Raji (cell line): ENCODE results near the gene FYN.

Source experiments
- POLR2A ChIP-seq: IDR thresholded peaks from 2 replicates; pipeline ENCODE4 v1.6.1; 2011; ENCODE audit warnings: low read depth, low read length, control low read depth; ENCODE audit not compliant: insufficient read depth

FYN gene

GRCh38 chr6:111686249-111686931, 186.9 kb downstream of the FYN start:
- no peak for TF ChIP-seq POLR2A

DNA sequence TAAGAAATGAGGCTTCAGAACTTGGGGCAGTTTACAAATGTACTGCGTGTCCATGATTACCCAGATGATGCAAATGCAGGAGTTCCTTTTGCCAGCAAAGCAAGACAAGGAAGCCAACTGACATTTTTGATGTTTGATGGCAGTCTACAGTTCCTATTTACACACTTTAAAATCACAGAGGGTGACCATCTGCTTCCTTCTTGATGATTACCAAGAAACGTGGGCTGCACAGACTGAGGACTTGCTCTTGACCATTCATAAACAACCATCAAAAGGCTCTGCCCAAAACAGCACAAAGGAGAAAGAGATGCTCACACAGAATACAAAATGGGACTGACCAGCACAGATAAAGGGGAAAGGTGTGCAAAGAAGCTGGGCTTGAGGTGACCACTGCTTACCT, 187.7 kb downstream of the FYN start:
- TF ChIP-seq POLR2A = no peak

DNA sequence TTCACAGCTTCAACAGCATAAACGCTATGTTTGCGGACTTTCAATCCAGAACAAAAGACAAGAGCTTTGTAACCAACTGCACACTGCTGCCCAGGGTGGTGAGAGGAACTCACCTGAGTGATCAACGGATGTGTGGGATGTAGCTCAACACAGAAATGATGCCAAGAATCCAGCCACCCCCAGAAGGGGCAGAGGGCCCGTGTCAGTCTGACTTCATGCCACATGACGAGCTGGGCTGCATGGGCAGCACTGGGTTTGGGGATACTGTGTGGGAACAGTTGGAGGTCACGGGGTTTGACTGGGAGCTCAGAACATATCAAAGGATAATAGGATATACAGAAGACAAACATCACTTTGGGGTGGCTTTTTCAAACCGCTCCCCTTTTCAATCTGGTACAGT, 188.2 kb downstream of the FYN start:
- TF ChIP-seq POLR2A = no peak

- TF ChIP-seq POLR2A = no peak
Observed at GRCh38 chr6:111683749-111684267, 189.4 kb downstream of the FYN start.

DNA sequence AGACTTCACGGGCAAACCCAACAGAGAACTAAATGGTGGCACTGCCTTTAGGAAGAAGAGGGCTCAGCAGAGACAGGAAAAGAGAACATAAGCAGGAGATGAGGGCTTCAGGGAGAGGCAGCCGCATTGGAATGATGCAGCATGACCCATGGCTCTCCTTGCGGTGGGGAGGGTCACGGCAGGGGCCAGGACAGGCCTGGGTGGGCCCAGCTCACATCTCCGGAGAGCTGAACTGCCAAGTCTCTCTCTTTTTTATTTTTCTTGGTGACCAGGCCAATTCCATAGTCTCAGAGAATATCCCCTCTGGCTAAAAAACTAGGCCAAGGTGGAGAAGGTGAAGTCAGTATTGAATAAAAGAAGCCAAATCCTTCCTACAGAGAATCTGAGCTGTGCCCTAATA, 190.1 kb downstream of the FYN start:
- TF ChIP-seq POLR2A = no peak

DNA sequence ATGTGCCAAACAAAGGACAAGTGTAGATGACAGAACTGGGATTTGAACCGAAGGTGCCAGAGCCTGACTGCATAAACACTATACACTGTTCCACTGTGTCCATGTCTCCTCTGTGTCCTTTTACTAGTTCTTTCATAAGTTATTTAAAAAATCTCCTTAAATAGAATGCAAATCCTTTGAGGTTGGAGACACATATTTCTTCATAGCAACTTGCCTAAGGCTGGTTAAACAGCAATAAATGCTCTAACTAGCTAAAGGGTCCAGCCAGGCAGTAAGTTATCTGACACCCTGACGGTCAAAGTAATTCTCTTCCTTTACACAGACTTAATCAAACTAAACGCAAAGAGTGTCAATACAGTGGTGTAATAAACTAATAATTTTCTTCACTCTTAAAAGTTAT, 191.4 kb downstream of the FYN start:
- no peak for TF ChIP-seq POLR2A

- TF ChIP-seq POLR2A = no peak
Observed at GRCh38 chr6:111680015-111680712, 193.1 kb downstream of the FYN start.

- TF ChIP-seq POLR2A = no peak
Observed at GRCh38 chr6:111679126-111679858, 194.0 kb downstream of the FYN start.

DNA sequence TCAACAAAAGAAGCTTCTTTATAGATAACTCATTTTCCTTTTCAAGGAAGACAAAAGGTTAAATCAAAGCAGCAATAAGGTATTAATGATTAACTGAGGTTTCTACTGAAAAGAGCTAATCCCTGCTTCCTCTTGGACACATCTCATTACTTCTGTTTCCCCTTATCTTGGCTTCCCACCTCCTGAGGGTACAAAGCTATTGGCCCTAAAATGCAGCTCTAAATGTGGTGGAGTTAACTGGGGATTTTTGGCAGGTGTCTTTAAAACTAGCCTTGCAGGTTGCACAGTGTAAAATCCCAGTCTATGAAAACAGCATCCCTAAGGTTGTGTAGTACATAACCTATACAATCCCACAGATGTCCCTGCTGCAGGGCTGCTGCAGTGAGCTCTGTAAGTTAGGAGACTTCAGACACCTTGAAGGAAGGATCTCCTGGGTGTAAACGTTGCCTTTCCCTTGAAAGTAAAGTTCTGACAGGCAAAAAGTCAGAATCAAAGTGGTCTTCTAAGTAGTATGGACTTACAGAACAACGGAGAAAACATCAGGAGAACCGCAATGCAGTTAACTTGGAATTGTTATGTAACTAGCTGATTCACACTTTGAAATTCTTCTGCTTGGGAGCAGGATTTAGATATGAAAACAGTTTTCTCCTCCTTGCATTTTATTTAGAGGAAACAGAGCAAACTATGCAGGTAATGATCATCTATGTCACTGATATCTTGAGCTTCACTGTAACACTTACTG, 195.8 kb downstream of the FYN start:
- no peak for TF ChIP-seq POLR2A

- TF ChIP-seq POLR2A = no peak
Observed at GRCh38 chr6:111676383-111676782, 196.9 kb downstream of the FYN start.

DNA sequence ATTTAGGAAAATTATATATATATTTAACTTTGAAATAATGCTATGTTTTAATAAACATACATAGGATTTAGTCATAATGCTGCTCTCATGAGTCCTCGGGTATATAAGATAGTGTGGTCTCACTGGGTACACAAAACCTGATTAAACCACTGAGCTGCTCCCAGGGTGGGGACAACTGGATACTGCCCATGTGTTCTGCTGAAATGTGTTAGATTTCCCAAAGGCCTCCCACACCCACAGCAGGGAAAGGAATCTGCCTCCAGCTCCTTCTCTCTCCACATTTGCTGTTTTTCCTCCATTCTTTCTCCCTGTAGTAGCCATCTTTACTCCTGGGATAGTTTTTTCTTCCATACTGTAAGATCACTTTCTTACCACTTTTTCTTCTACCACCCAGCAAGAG, 198.4 kb downstream of the FYN start:
- no peak for TF ChIP-seq POLR2A

GRCh38 chr6:111674413-111674812, 198.8 kb downstream of the FYN start:
- TF ChIP-seq POLR2A = no peak

DNA sequence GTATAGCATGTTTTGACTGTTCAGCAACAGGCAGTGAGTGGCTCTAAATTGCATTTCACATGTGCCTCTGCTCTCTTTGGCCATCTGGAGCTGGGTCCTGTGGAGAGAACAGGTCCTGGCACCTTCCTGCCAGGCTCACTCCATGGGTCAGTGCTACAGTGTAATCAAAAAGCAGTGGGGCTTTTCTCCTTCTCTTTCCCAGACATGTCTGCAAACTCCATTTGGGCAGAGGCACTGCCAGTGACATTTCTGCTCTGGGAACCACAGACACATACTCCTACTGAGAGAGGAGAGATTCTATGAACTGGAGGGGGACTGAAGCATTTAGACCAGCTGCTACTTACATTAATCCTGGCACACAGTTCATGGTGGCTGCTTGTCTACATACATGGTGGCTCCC, 199.3 kb downstream of the FYN start:
- no peak for TF ChIP-seq POLR2A

DNA sequence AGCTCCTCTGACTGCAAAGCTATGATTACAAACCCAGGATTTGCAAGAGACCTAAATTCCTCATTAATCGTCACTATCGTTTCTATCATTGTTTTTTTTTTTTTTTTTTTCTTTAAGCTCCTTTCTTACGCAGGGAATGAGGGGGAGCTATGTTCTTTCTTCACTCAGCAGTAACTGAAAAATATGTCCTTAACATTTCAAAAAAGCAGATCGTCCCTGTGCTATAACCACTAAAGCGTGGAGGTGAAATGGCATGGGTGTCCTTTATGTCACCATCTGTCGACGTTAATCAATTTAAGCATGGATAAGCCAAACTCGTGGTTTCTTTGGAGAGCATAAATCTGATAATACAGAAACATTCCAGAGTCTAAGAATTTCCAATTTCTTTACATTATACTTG, 199.7 kb downstream of the FYN start:
- no peak for TF ChIP-seq POLR2A

- no peak for TF ChIP-seq POLR2A
Observed at GRCh38 chr6:111672761-111673450, 200.3 kb downstream of the FYN start.
